IPS DF 6.9 (cell line): ENCODE data around the gene GORAB.

ENCODE experiments used
- DNase-seq: peaks from one replicate; pipeline ENCODE4 v3.0.0-alpha.2; 2013; ENCODE audit warnings: low read depth, low spot score
- H3K27ac ChIP-seq: one replicate; pipeline ENCODE4 v1.5.1; 2013; ENCODE audit warnings: low read length, control low read depth
- H3K27me3 ChIP-seq: 2 replicates; pipeline ENCODE4 v1.6.1; 2013; ENCODE audit warnings: mild to moderate bottlenecking, low read length; ENCODE audit not compliant: control insufficient read depth, insufficient read depth
- H3K36me3 ChIP-seq: 2 replicates; pipeline ENCODE4 v1.6.1; 2013; ENCODE audit warnings: low read length; ENCODE audit not compliant: control insufficient read depth, insufficient read depth
- H3K4me1 ChIP-seq: 2 replicates; pipeline ENCODE4 v1.6.1; 2013; ENCODE audit warnings: low read length; ENCODE audit not compliant: control insufficient read depth, insufficient read depth
- H3K4me3 ChIP-seq: 2 replicates; pipeline ENCODE4 v1.5.1; 2013; ENCODE audit warnings: mild to moderate bottlenecking, low read length
- H3K9me3 ChIP-seq: 2 replicates; pipeline ENCODE4 v1.6.1; 2013; ENCODE audit warnings: low read length, inconsistent platforms; ENCODE audit not compliant: control insufficient read depth, insufficient read depth
- WGBS: extraction: QIAGEN DNeasy Blood & Tissue Kit; methylation state at CpG from one replicate; pipeline ENCODE4 v1.1.7; 2013; ENCODE audit warnings: mixed read lengths, missing lambda C conversion rate; ENCODE audit not compliant: insufficient read length, insufficient coverage; 5-methylcytosine and 5-hydroxymethylcytosine counted together

Gene GORAB

GRCh38 chr1:170531758-170532657 lies at the start of gene GORAB:
TSS of gene GORAB (plus strand) at chr1:170532166. CDS start at chr1:170532224, 58 bp downstream.
- Histone ChIP-seq H3K4me3 (peak within 1 kb of the TSS; percentile 96), H3K27ac (no peak within 1 kb of the TSS), H3K9me3 (no peaks in the 10 kb centered on the region), H3K4me1 (no peaks in the 10 kb centered on the region), H3K27me3 (no peaks in the 10 kb centered on the region), H3K36me3 (no peaks in the 10 kb centered on the region)
- DNase-seq = peak; percentile 82
- no CpG with 5 or more reads among the region's 36 CpGs for WGBS

GRCh38 chr1:170483051-170483450 lies 48.9 kb upstream of the GORAB start:
- WGBS = no CpG with 5 or more reads among the region's 5 CpGs
- DNase-seq = no peak
- Histone ChIP-seq H3K9me3 (no peaks in the 10 kb centered on the region; the same call in 1 of the 2 replicates), H3K4me3 (no peak overlapping the region), H3K27me3 (no peaks in the 10 kb centered on the region), H3K4me1 (no peaks in the 10 kb centered on the region), H3K36me3 (no peaks in the 10 kb centered on the region), H3K27ac (no peak overlapping the region)

- no peaks in the 10 kb centered on the region for H3K27me3 ChIP-seq
- H3K27ac ChIP-seq = no peak overlapping the region
- DNase-seq = no peak
- no peaks in the 10 kb centered on the region; the same call in 1 of the 2 replicates for H3K9me3 ChIP-seq
- H3K36me3 ChIP-seq = no peaks in the 10 kb centered on the region
- H3K4me1 ChIP-seq = no peaks in the 10 kb centered on the region
- no peak overlapping the region for H3K4me3 ChIP-seq
Observed at GRCh38 chr1:170487503-170487902, 44.5 kb upstream of the GORAB start.

GRCh38 chr1:170491291-170491690 lies 40.7 kb upstream of the GORAB start:
- Histone ChIP-seq H3K4me3 (no peak overlapping the region), H3K9me3 (no peaks in the 10 kb centered on the region), H3K27me3 (no peaks in the 10 kb centered on the region), H3K4me1 (no peaks in the 10 kb centered on the region), H3K27ac (no peak overlapping the region), H3K36me3 (no peaks in the 10 kb centered on the region)
- no CpG with 5 or more reads among the region's 2 CpGs for WGBS
- DNase-seq = no peak

- Histone ChIP-seq H3K27ac (no peak overlapping the region), H3K4me3 (no peak overlapping the region), H3K27me3 (no peaks in the 10 kb centered on the region), H3K9me3 (no peaks in the 10 kb centered on the region), H3K36me3 (no peaks in the 10 kb centered on the region), H3K4me1 (no peaks in the 10 kb centered on the region)
- WGBS = no CpG with 5 or more reads among the region's 3 CpGs
- no peak for DNase-seq
Observed at GRCh38 chr1:170494369-170494768, 37.6 kb upstream of the GORAB start.

GRCh38 chr1:170495006-170495405 lies 37.0 kb upstream of the GORAB start:
- H3K27me3 ChIP-seq = no peaks in the 10 kb centered on the region
- H3K36me3 ChIP-seq = no peaks in the 10 kb centered on the region
- H3K27ac ChIP-seq = no peak overlapping the region
- WGBS = no CpG with 5 or more reads among the region's 2 CpGs
- H3K9me3 ChIP-seq = no peaks in the 10 kb centered on the region
- DNase-seq = no peak
- H3K4me1 ChIP-seq = no peaks in the 10 kb centered on the region
- H3K4me3 ChIP-seq = no peak overlapping the region

- Histone ChIP-seq H3K36me3 (no peaks in the 10 kb centered on the region), H3K4me3 (no peak overlapping the region), H3K27me3 (0 out of 2 replicates have a peak, but pooled peaks cover 2% of the 10 kb centered on the region), H3K4me1 (peaks cover 1% of the 10 kb centered on the region; the same call in 1 of the 2 replicates), H3K27ac (no peak overlapping the region), H3K9me3 (no peaks in the 10 kb centered on the region)
- DNase-seq = no peak
- WGBS = no CpG with 5 or more reads among the region's 1 CpG
Observed at GRCh38 chr1:170498876-170499275, 33.1 kb upstream of the GORAB start.

GRCh38 chr1:170503665-170504064 lies 28.3 kb upstream of the GORAB start:
- H3K36me3 ChIP-seq = no peaks in the 10 kb centered on the region
- H3K27ac ChIP-seq = no peak overlapping the region
- H3K4me3 ChIP-seq = no peak overlapping the region
- DNase-seq = no peak
- no CpG with 5 or more reads among the region's 1 CpG for WGBS
- H3K9me3 ChIP-seq = no peaks in the 10 kb centered on the region
- 0 out of 2 replicates have a peak, but pooled peaks cover 2% of the 10 kb centered on the region for H3K27me3 ChIP-seq
- H3K4me1 ChIP-seq = peaks cover 1% of the 10 kb centered on the region; the same call in 1 of the 2 replicates

- no peaks in the 10 kb centered on the region for H3K27me3 ChIP-seq
- no peak overlapping the region for H3K27ac ChIP-seq
- no CpG with 5 or more reads among the region's 1 CpG for WGBS
- no peak for DNase-seq
- H3K4me3 ChIP-seq = no peak overlapping the region
- H3K36me3 ChIP-seq = no peaks in the 10 kb centered on the region
- H3K9me3 ChIP-seq = no peaks in the 10 kb centered on the region
- H3K4me1 ChIP-seq = 0 out of 2 replicates have a peak, but pooled peaks cover 1% of the 10 kb centered on the region
Observed at GRCh38 chr1:170510163-170510562, 21.8 kb upstream of the GORAB start.

- WGBS = no CpG with 5 or more reads among the region's 5 CpGs
- Histone ChIP-seq H3K36me3 (no peaks in the 10 kb centered on the region), H3K4me1 (0 out of 2 replicates have a peak, but pooled peaks cover 1% of the 10 kb centered on the region), H3K27ac (no peak overlapping the region), H3K9me3 (no peaks in the 10 kb centered on the region), H3K4me3 (no peak overlapping the region), H3K27me3 (no peaks in the 10 kb centered on the region)
- DNase-seq = no peak
Observed at GRCh38 chr1:170511038-170511437, 20.9 kb upstream of the GORAB start.
